AG04449 (cell line): ENCODE data around the gene MMP3.

ENCODE experiments used
- CTCF ChIA-PET: fragments of 350-600 bp; formaldehyde crosslinking; extraction: SDS; loops from one replicate; lab custom pipeline; 2021; ENCODE audit warnings: antibody characterized with exemption; lab: Yijun Ruan, JAX
- POLR2A ChIA-PET: fragments of 400-600, 350-600 bp; formaldehyde crosslinking; extraction: SDS; loops from one replicate; lab custom pipeline; 2020; ENCODE audit warnings: antibody characterized with exemption, inconsistent platforms; lab: Yijun Ruan, JAX
- DNase-seq: peaks from one replicate; pipeline ENCODE4 v3.0.0-alpha.2; 2010; ENCODE audit warnings: low read depth, low spot score
- H3K4me3 ChIP-seq: 2 replicates; pipeline ENCODE4 v1.5.1; 2011; ENCODE audit warnings: low read depth, mild to moderate bottlenecking, control low read depth, low read length
- TF ChIP-seq, protein P1 (sequence below): IDR thresholded peaks from one replicate; pipeline ENCODE4 v1.5.1; 2011; ENCODE audit warnings: mild to moderate bottlenecking, moderate library complexity, low read length, control low read depth, inconsistent platforms; ENCODE audit not compliant: insufficient read depth; ENCODE audit errors: missing control alignments

MMP3 gene

DNA sequence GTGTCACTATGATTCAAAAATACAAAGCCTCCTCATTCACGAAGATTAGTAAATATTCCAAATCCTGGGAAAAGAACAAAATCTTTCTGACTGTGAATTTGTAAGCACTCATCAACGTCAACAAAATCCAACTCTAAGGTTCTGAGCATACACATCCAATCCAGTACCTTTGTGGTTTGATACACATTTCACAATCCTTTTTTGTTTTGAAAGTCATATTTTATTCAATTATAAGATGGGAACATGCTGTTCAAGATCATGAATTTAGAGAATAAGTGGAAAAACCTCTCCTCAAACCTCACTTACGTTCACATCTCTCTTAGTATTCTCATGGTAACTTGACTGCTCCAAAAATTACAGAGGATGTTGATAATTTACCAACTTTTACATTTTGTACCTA, 9.6 kb upstream of the MMP3 start:
- H3K4me3 ChIP-seq = no peak overlapping the region
- TF ChIP-seq, protein P1, sequence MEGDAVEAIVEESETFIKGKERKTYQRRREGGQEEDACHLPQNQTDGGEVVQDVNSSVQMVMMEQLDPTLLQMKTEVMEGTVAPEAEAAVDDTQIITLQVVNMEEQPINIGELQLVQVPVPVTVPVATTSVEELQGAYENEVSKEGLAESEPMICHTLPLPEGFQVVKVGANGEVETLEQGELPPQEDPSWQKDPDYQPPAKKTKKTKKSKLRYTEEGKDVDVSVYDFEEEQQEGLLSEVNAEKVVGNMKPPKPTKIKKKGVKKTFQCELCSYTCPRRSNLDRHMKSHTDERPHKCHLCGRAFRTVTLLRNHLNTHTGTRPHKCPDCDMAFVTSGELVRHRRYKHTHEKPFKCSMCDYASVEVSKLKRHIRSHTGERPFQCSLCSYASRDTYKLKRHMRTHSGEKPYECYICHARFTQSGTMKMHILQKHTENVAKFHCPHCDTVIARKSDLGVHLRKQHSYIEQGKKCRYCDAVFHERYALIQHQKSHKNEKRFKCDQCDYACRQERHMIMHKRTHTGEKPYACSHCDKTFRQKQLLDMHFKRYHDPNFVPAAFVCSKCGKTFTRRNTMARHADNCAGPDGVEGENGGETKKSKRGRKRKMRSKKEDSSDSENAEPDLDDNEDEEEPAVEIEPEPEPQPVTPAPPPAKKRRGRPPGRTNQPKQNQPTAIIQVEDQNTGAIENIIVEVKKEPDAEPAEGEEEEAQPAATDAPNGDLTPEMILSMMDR = no peak
- no peak for DNase-seq
- ChIA-PET POLR2A (no interaction called here), CTCF (no interaction called here)

DNA sequence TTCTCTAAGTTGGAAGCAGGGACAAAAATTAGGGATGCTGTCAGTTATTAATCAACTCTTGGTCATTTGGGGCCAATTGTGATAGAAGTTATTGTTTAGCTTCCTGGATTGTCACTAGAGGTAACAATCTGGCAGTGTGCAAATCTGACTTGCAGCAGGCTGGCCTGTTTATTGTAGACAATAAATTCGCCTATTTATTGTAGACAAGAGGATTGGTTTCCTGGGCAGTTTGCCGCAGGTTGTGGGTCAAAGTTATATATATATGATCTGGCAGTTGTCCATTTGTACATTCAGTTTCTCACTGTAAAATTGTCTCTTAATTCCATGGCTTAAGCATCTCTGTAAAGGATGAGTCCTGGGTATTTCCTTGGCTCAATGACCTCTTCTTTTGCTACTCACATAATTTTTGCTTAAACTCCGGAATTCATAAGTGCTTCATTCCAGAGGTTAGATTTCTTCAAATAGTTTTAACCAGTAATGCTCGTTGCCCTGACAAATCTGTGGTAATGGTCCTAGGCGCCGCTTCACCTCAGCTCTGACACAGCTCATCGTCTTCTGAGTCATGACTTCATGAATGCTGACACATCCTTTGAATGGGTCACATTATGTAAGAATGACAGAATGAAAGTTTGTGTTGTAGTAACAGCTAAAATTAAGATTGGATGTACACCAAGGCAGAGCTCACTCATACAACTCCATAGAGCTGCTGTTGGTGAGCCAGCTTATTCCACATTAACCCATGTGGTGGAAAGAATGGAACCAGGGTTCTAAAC, 7.8 kb upstream of the MMP3 start:
- DNase-seq = peak; percentile 85
- POLR2A ChIA-PET = no interaction called here
- H3K4me3 ChIP-seq = no peak overlapping the region
- CTCF ChIA-PET = interaction anchor here (0.8 to 1.5 kb wide), 4 partner anchors 14 to 89 kb away, joined by 3 to 4 read pairs (median 3); no protein-coding TSS in a partner anchor
- TF ChIP-seq, protein P1 = no peak

DNA sequence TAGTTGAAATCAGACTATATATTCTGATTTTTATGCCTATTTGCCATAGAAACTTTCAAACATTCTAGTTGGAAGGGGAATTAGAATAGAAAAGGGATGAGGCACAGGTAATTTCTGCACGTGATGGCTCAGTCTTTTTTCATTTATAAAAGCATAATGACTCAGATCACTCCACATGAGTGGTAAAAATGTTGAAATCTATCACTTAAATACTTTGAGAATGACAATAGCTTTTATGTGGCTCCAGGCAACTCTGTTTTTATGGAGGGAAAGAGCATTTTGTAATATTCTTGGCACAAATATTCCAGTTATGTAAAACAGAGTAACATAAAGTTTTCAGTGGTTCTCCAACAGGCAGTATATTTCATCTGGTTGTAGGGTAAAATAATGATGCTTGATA, 5.9 kb upstream of the MMP3 start:
- TF ChIP-seq, protein P1 = no peak
- DNase-seq = peak; percentile 36
- H3K4me3 ChIP-seq = no peak overlapping the region
- ChIA-PET CTCF (interaction anchor here (0.9 to 1.6 kb wide), 2 partner anchors 13 to 65 kb away, joined by 4 to 5 read pairs; no protein-coding TSS in a partner anchor), POLR2A (no interaction called here)

DNA sequence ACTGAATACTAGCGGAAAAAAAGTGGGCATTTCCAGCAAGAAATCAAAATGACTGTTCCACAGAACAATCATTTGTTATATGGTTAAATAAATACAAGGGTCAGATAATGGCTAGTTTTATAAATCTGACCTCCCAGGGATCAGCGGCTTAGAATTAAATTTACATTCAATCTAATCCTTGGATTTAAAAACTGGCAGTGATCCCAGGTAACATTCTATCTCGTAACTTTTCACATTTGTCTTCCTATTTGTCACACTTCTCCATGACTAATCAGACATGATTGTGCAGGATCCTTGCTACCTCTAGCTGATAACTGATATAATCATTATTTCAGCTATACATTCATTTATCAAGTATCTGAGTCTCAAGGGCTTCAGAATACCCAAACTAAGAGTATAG, 2.9 kb upstream of the MMP3 start:
- DNase-seq = no peak
- CTCF ChIA-PET = interaction anchor here (0.9 kb wide), 1 partner anchor 15 kb away, joined by 3 read pairs; no protein-coding TSS in a partner anchor
- POLR2A ChIA-PET = no interaction called here
- H3K4me3 ChIP-seq = no peak overlapping the region
- TF ChIP-seq, protein P1 = no peak

DNA sequence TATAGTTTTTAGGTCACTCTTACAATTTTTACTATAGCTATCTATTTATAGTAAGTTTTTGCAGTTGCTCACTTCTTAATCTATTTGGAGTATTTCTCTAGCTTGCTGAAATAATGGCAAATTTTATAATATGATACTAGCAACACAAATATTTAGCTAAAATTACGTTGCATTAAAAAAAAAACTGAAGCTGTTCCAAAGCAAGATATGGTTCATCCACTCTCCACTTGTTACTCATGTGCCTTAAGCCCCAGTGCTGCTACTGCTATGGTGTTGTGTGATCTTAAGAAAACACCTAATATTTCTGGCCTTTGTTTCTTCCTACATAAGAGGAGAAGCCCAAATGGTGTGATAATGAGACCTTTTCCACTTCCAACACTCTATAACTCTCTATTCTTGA, 479 bp downstream of the MMP3 start:
- TF ChIP-seq, protein P1 = no peak
- no peak for DNase-seq
- H3K4me3 ChIP-seq = no peak overlapping the region
- POLR2A ChIA-PET = interaction anchor here (0.6 kb wide), 1 partner anchor 55 kb away, joined by 3 read pairs; no protein-coding TSS in a partner anchor
- CTCF ChIA-PET = interaction anchor here (1.3 to 3.3 kb wide), 4 partner anchors 8 to 48 kb away, joined by 4 to 18 read pairs (median 4); no protein-coding TSS in a partner anchor

DNA sequence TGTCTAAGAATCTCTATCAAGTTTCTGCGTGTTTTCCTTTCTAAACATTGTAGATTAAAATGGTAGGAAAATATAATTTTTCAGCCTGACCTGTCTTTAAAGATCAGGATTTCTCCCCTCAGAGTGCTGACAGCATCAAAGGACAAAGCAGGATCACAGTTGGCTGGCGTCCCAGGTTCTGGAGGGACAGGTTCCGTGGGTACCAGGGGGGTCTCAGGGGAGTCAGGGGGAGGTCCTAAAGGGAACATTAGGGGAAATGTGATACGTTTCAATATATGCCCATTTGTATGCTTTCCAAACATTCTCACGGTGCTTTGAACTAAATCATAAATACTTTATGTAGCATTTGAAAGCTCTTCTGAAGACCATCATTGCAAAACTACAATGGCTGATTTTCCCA, 3.4 kb downstream of the MMP3 start:
- ChIA-PET POLR2A (no interaction called here), CTCF (interaction anchor here (2.0 to 2.1 kb wide), 2 partner anchors 9 to 74 kb away, joined by 5 to 7 read pairs; no protein-coding TSS in a partner anchor)
- no peak overlapping the region for H3K4me3 ChIP-seq
- TF ChIP-seq, protein P1 = no peak
- no peak for DNase-seq
